OCI-LY3 (cell line): ENCODE measurements around the gene STK39.

Experiments
- H2AFZ ChIP-seq: fragments of 200-600, 300-600 bp; shearing (Covaris generic); 2 replicates; pipeline ENCODE4 v1.6.0; 2014; ENCODE audit warnings: antibody characterized with exemption, low read depth, low read length
- H3K27ac ChIP-seq: fragments of 200-600, 300-600 bp; sonication (generic); 2 replicates; pipeline ENCODE4 v1.5.1; 2014; ENCODE audit warnings: mild to moderate bottlenecking, low read length, moderate library complexity, mixed read lengths
- H3K27me3 ChIP-seq: fragments of 200-600, 300-600 bp; sonication (generic); 2 replicates; pipeline ENCODE4 v1.6.1; 2014; ENCODE audit warnings: low read depth, low read length, mixed read lengths
- H3K36me3 ChIP-seq: fragments of 200-600, 300-600 bp; sonication (generic); replicated peaks from 2 replicates; pipeline ENCODE3; 2014; ENCODE audit warnings: low read depth, low read length, mixed read lengths
- H3K4me1 ChIP-seq: fragments of 300-600, 200-600 bp; sonication (generic); 2 replicates; pipeline ENCODE4 v1.6.1; 2014; ENCODE audit warnings: low read length, mixed read lengths
- H3K4me2 ChIP-seq: fragments of 200-600, 300-600 bp; sonication (generic); 2 replicates; pipeline ENCODE4 v1.6.1; 2014; ENCODE audit warnings: low read length, mixed read lengths
- H3K4me3 ChIP-seq: fragments of 300-600, 200-600 bp; sonication (generic); 2 replicates; pipeline ENCODE4 v1.5.1; 2014; ENCODE audit warnings: antibody characterized with exemption, mild to moderate bottlenecking, low read length, moderate library complexity
- H3K79me2 ChIP-seq: fragments of 300-600, 200-600 bp; shearing (Covaris generic); 2 replicates; pipeline ENCODE4 v1.6.1; 2014; ENCODE audit warnings: mild to moderate bottlenecking, low read length, mixed read lengths
- H3K9ac ChIP-seq: fragments of 300-600, 200-600 bp; shearing (Covaris generic); 2 replicates; pipeline ENCODE4 v1.6.0; 2014; ENCODE audit warnings: mild to moderate bottlenecking, low read length, moderate library complexity
- H3K9me3 ChIP-seq: fragments of 200-600, 300-600 bp; shearing (Covaris generic); 2 replicates; pipeline ENCODE4 v1.6.1; 2014; ENCODE audit warnings: low read length, mixed read lengths; ENCODE audit not compliant: insufficient read depth
- H4K20me1 ChIP-seq: fragments of 200-600, 300-600 bp; sonication (generic); 2 replicates; pipeline ENCODE4 v1.6.1; 2016; ENCODE audit warnings: low read length, mixed read lengths; ENCODE audit not compliant: insufficient read depth
- CTCF ChIP-seq: fragments of 200-600, 300-600 bp; sonication (generic); IDR thresholded peaks from 2 replicates; pipeline ENCODE4 v1.5.1; 2014; ENCODE audit warnings: antibody characterized with exemption, low read length, low read depth
- EZH2phosphoT487 ChIP-seq: fragments of 200-600 bp; shearing (Covaris generic); IDR thresholded peaks from 2 replicates; pipeline ENCODE4 v1.6.1; 2018; ENCODE audit warnings: antibody characterized with exemption, mixed run types, low read depth

STK39 gene

GRCh38 chr2:167962436-167963226, 284.8 kb downstream of the STK39 start:
- H3K4me1 ChIP-seq: peaks cover 59% of the 10 kb centered on the region
- no peaks in the 10 kb centered on the region for H3K36me3 ChIP-seq
- H3K9ac ChIP-seq: peak overlapping the region; percentile 53
- TF ChIP-seq EZH2phosphoT487 (no peak), CTCF (no peak)
- no peaks in the 10 kb centered on the region for H3K79me2 ChIP-seq
- H2AFZ ChIP-seq: 0 out of 2 replicates have a peak overlapping the region, but pooled peaks have one; percentile 47
- H3K4me3 ChIP-seq: peak overlapping the region; percentile 41
- peak overlapping the region; percentile 61 for H3K4me2 ChIP-seq
- H4K20me1 ChIP-seq: no peaks in the 10 kb centered on the region
- no peaks in the 10 kb centered on the region for H3K27me3 ChIP-seq
- peak overlapping the region; percentile 64 for H3K27ac ChIP-seq
- H3K9me3 ChIP-seq: no peaks in the 10 kb centered on the region

GRCh38 chr2:167961536-167962048, 285.8 kb downstream of the STK39 start:
- TF ChIP-seq CTCF (no peak), EZH2phosphoT487 (no peak)
- Histone ChIP-seq H3K4me3 (no peak overlapping the region), H3K4me2 (no peak overlapping the region), H3K27me3 (no peaks in the 10 kb centered on the region), H2AFZ (no peak overlapping the region), H3K9ac (no peak overlapping the region), H3K79me2 (no peaks in the 10 kb centered on the region), H4K20me1 (no peaks in the 10 kb centered on the region), H3K9me3 (no peaks in the 10 kb centered on the region), H3K4me1 (peaks cover 51% of the 10 kb centered on the region), H3K36me3 (no peaks in the 10 kb centered on the region), H3K27ac (no peak overlapping the region)

DNA sequence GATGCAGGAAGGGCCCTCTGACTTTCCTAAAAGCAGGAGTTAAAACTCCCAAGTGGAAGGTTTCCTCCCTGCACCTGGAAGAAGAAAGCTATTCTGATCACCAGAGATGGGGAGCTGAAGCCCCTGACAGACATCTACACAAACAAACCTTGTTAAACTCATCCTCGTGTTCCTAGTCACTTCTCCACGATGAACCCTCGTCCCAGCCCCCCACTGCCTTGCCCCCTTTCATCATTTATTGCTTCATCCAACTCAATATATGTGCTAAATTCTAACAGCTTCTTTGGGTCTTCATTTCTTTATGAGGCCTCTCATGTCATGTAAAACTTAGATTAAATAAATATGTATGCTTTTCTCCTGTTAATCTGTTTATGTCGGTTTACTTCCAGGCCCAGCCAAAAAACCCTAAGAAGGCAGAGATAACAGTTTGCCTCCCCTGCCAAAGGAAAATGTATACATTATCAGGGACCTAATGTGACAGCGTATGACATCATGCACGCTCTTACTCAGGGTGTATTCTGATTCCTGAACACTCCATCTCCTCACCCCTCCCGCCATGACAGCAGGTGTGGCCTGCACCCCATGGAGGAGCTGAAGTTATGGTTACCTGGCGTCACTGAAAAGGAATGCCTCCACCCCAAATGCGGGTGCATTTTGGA, 287.2 kb downstream of the STK39 start:
- H3K27ac ChIP-seq: no peak overlapping the region
- peaks cover 38% of the 10 kb centered on the region for H3K4me1 ChIP-seq
- H3K79me2 ChIP-seq: no peaks in the 10 kb centered on the region
- H4K20me1 ChIP-seq: no peaks in the 10 kb centered on the region
- no peak overlapping the region for H3K4me3 ChIP-seq
- H3K9ac ChIP-seq: no peak overlapping the region
- TF ChIP-seq CTCF (no peak), EZH2phosphoT487 (no peak)
- no peaks in the 10 kb centered on the region for H3K9me3 ChIP-seq
- H2AFZ ChIP-seq: no peak overlapping the region
- no peaks in the 10 kb centered on the region for H3K36me3 ChIP-seq
- no peak overlapping the region for H3K4me2 ChIP-seq
- H3K27me3 ChIP-seq: no peaks in the 10 kb centered on the region

- Histone ChIP-seq H3K36me3 (no peaks in the 10 kb centered on the region), H3K27ac (no peak overlapping the region), H3K4me3 (no peak overlapping the region), H3K4me2 (no peak overlapping the region), H4K20me1 (no peaks in the 10 kb centered on the region), H3K9ac (no peak overlapping the region), H3K9me3 (no peaks in the 10 kb centered on the region), H3K4me1 (peaks cover 12% of the 10 kb centered on the region), H2AFZ (no peak overlapping the region), H3K27me3 (no peaks in the 10 kb centered on the region), H3K79me2 (no peaks in the 10 kb centered on the region)
- TF ChIP-seq EZH2phosphoT487: no peak
- TF ChIP-seq CTCF: no peak
Measured at GRCh38 chr2:167957662-167958061, 289.7 kb downstream of the STK39 start.
